Panc1 (cell line): ENCODE data around the gene UST. TPM values are rescaled to one million over a fixed set of nuclear protein-coding genes. Genes with fewer than 3 reads are reported as not detected.

Experiments used
- ATAC-seq: fragments of 200-7000 bp; cut with Tn5 transposase; 2 replicates; pipeline ENCODE4 v1.9.1; 2020; ENCODE audit warnings: mild to moderate bottlenecking, moderate library complexity
- BruUV-seq: library from RNA; stranded (reverse); fragments of 400-500 nt; replicated peaks from 2 replicates; lab custom pipeline; 2021; lab: Mats Ljungman, UMichigan
- CTCF ChIA-PET: fragments of 300-600 bp; sonication (Branson Sonifier 250); formaldehyde crosslinking; loops from one replicate; lab custom pipeline; 2022; ENCODE audit warnings: antibody characterized with exemption; lab: Charles Lee
- POLR2A ChIA-PET: fragments of 300-600 bp; sonication (Branson Sonifier 250); formaldehyde crosslinking; loops from one replicate; lab custom pipeline; 2022; ENCODE audit warnings: antibody characterized with exemption; lab: Charles Lee
- DNase-seq: peaks from one replicate; pipeline ENCODE4 v3.0.0-alpha.2; 2010; ENCODE audit warnings: low read depth, low spot score
- H3K27ac ChIP-seq: 2 replicates; pipeline ENCODE4 v1.5.1; 2011; ENCODE audit warnings: mild to moderate bottlenecking, low read length, inconsistent platforms
- H3K27me3 ChIP-seq: fragments of 200-500 bp; sonication (Bioruptor generic); 2 replicates; pipeline ENCODE4 v1.6.0; 2014; ENCODE audit warnings: low read length, inconsistent platforms; ENCODE audit not compliant: control insufficient read depth, insufficient read depth
- H3K36me3 ChIP-seq: fragments of 200-500 bp; sonication (Bioruptor generic); 2 replicates; pipeline ENCODE4 v1.5.1; 2014; ENCODE audit warnings: inconsistent platforms, mild to moderate bottlenecking, low read length, moderate library complexity; ENCODE audit not compliant: control insufficient read depth, insufficient read depth
- H3K4me1 ChIP-seq: 2 replicates; pipeline ENCODE4 v1.5.1; 2011; ENCODE audit warnings: inconsistent platforms, mild to moderate bottlenecking, low read length, moderate library complexity; ENCODE audit not compliant: control insufficient read depth, insufficient read depth
- H3K4me3 ChIP-seq, 2 experiments: 2 replicates each; pipeline ENCODE4 v1.5.1; 2011 to 2012; ENCODE audit warnings: low read depth in 2 of 2, low read length in 2 of 2, mild to moderate bottlenecking in 2 of 2, inconsistent platforms in 1 of 2, moderate library complexity in 1 of 2
- H3K9me3 ChIP-seq: fragments of 200-500 bp; sonication (Bioruptor generic); 2 replicates; pipeline ENCODE4 v1.5.1; 2014; ENCODE audit warnings: low read depth, mild to moderate bottlenecking, inconsistent platforms, low read length, moderate library complexity; ENCODE audit not compliant: control insufficient read depth, insufficient read depth
- POLR2AphosphoS5 ChIP-seq: IDR thresholded peaks from 2 replicates; pipeline ENCODE4 v1.6.1; 2012; ENCODE audit warnings: mild to moderate bottlenecking, low read depth, low read length, moderate library complexity
- SIN3A ChIP-seq: IDR thresholded peaks from 2 replicates; pipeline ENCODE4 v1.6.1; 2012; ENCODE audit warnings: low read depth, mild to moderate bottlenecking, low read length, moderate library complexity, borderline replicate concordance; ENCODE audit not compliant: insufficient read depth
- TCF7L2 ChIP-seq: IDR thresholded peaks from 2 replicates; pipeline ENCODE4 v1.6.1; 2011; ENCODE audit warnings: mild to moderate bottlenecking, low read depth, low read length, inconsistent platforms
- in situ Hi-C: cut with HindIII; loops from 2 replicates; pipeline ENCODE4 v1.10.0; 2016; ENCODE audit warnings: low sequenced_read_pairs, low pct_unique_long_range_greater_than_20kb
- intact Hi-C: fragments of 100-400 bp; cut with micrococcal nuclease; formaldehyde crosslinking; loops from one replicate; pipeline ENCODE4 v1.10.0; 2022; ENCODE audit not compliant: unreplicated experiment
- total RNA-seq: library from RNA; stranded (reverse); gene quantifications from one replicate; pipeline ENCODE4 v1.2.1, GENCODE V29; 2021; ENCODE audit not compliant: unreplicated experiment
- TF ChIP-seq, protein P1 (sequence below): fragments of 450-650 bp; IDR thresholded peaks from 2 replicates; pipeline ENCODE4 v1.5.1; 2017; ENCODE audit warnings: mild to moderate bottlenecking
- TF ChIP-seq, protein P2 (sequence below), 2 experiments: IDR thresholded peaks; 2 replicates each; pipeline ENCODE4 v1.6.1; 2011 to 2012; ENCODE audit warnings: low read depth in 2 of 2, control low read depth in 1 of 2, low read length in 1 of 2, mild to moderate bottlenecking in 1 of 2, moderate library complexity in 1 of 2; ENCODE audit not compliant: insufficient read depth in 1 of 2

The UST gene
- total RNA-seq, 1 experiment from 2014 or later = 0.15 TPM

DNA sequence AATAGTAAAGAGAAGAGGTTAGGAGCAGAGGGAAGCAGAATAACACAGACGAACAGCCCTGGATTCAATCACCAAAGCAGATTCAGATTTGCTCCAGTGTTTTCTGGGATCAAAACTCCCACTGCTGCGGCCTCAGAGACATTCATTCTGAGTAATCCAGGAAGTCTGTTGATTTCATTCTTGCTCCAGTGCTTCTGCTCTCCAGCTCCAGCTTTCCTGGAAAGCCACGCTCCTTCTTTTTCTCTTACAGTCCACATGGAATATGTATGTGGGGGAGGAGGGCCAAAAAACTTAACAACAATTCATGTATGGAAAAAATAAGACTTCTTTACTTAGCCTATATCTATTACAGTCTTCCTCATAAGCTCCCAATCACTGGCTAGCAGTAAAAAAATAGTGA is 26.4 kb upstream of the UST start:
- BruUV-seq = no TSS peak
- no peak overlapping the region for H3K27ac ChIP-seq
- no peak overlapping the region for H3K4me3 ChIP-seq
- TF ChIP-seq, protein P1, sequence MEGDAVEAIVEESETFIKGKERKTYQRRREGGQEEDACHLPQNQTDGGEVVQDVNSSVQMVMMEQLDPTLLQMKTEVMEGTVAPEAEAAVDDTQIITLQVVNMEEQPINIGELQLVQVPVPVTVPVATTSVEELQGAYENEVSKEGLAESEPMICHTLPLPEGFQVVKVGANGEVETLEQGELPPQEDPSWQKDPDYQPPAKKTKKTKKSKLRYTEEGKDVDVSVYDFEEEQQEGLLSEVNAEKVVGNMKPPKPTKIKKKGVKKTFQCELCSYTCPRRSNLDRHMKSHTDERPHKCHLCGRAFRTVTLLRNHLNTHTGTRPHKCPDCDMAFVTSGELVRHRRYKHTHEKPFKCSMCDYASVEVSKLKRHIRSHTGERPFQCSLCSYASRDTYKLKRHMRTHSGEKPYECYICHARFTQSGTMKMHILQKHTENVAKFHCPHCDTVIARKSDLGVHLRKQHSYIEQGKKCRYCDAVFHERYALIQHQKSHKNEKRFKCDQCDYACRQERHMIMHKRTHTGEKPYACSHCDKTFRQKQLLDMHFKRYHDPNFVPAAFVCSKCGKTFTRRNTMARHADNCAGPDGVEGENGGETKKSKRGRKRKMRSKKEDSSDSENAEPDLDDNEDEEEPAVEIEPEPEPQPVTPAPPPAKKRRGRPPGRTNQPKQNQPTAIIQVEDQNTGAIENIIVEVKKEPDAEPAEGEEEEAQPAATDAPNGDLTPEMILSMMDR = no peak
- TF ChIP-seq TCF7L2 = no peak
- TF ChIP-seq, protein P2, sequence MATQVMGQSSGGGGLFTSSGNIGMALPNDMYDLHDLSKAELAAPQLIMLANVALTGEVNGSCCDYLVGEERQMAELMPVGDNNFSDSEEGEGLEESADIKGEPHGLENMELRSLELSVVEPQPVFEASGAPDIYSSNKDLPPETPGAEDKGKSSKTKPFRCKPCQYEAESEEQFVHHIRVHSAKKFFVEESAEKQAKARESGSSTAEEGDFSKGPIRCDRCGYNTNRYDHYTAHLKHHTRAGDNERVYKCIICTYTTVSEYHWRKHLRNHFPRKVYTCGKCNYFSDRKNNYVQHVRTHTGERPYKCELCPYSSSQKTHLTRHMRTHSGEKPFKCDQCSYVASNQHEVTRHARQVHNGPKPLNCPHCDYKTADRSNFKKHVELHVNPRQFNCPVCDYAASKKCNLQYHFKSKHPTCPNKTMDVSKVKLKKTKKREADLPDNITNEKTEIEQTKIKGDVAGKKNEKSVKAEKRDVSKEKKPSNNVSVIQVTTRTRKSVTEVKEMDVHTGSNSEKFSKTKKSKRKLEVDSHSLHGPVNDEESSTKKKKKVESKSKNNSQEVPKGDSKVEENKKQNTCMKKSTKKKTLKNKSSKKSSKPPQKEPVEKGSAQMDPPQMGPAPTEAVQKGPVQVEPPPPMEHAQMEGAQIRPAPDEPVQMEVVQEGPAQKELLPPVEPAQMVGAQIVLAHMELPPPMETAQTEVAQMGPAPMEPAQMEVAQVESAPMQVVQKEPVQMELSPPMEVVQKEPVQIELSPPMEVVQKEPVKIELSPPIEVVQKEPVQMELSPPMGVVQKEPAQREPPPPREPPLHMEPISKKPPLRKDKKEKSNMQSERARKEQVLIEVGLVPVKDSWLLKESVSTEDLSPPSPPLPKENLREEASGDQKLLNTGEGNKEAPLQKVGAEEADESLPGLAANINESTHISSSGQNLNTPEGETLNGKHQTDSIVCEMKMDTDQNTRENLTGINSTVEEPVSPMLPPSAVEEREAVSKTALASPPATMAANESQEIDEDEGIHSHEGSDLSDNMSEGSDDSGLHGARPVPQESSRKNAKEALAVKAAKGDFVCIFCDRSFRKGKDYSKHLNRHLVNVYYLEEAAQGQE (IDR thresholded peaks at IDR 0.05; ENCODE audit: insufficient read depth in 1 of 2, low read depth in 2 of 2, low read length in 1 of 2) = no peak
- no peak for TF ChIP-seq SIN3A
- TF ChIP-seq POLR2AphosphoS5 = no peak
- in situ Hi-C loops = no loop called here
- no peaks in the 10 kb centered on the region for H3K4me1 ChIP-seq
- POLR2A ChIA-PET = no interaction called here
- H3K36me3 ChIP-seq = no peaks in the 10 kb centered on the region
- CTCF ChIA-PET = no interaction called here
- DNase-seq (no peak), ATAC-seq (no peak)
- H3K27me3 ChIP-seq = no peaks in the 10 kb centered on the region
- no peaks in the 10 kb centered on the region for H3K9me3 ChIP-seq
- intact Hi-C loops = no loop called here

DNA sequence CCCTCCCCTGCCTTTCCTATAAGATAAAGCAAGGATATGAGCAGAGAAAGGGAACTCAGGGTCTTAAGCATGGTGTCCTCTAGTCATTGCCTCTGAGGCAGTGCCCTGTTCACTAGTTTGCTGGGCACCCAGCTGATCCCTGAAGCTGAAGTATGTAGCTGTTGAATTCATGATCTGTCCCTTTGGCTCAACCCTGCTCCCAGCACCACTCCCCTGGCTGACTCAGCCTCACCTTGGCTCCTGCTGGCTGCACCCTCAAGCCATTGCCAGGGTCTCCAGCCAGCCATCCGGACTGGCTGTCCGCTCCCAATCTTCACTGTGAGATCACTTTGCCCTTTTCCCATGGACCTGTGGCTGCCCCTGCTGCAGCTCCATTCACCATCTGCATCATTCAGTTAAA is 25.9 kb upstream of the UST start:
- Histone ChIP-seq H3K27ac (no peak overlapping the region), H3K9me3 (no peaks in the 10 kb centered on the region), H3K4me3 (no peak overlapping the region), H3K27me3 (no peaks in the 10 kb centered on the region), H3K4me1 (no peaks in the 10 kb centered on the region), H3K36me3 (no peaks in the 10 kb centered on the region)
- DNase-seq (no peak), ATAC-seq (no peak)
- in situ Hi-C loops = no loop called here
- intact Hi-C loops = no loop called here
- POLR2A ChIA-PET = no interaction called here
- CTCF ChIA-PET = no interaction called here
- BruUV-seq = no TSS peak
- TF ChIP-seq, protein P2 (IDR thresholded peaks at IDR 0.05; ENCODE audit: insufficient read depth in 1 of 2, low read depth in 2 of 2, low read length in 1 of 2) = no peak
- TF ChIP-seq, protein P1 = no peak
- no peak for TF ChIP-seq SIN3A
